Vagina (tissue), 2 donors: ENCODE measurements around the gene TMEM145. TPM values are rescaled to one million over a fixed set of nuclear protein-coding genes. Genes with fewer than 3 reads are reported as not detected.

ENCODE experiments used
- DNase-seq, 2 donors: peaks; one replicate each; pipeline ENCODE4 v3.0.0-alpha.2; 2017; ENCODE audit errors: extremely low spot score in 2 of 2
- H3K27ac ChIP-seq: fragments of 200-600 bp; sonication (generic); one replicate; pipeline ENCODE4 v1.5.1; 2019
- H3K27me3 ChIP-seq: fragments of 200-600 bp; sonication (generic); one replicate; pipeline ENCODE4 v1.5.1; 2019
- H3K36me3 ChIP-seq, 2 donors: fragments of 200-600 bp; sonication (generic); one replicate each; pipeline ENCODE4 v1.5.1; 2017 to 2019
- H3K4me1 ChIP-seq: fragments of 200-600 bp; sonication (generic); one replicate; pipeline ENCODE4 v1.5.1; 2019
- H3K4me3 ChIP-seq, 2 donors: fragments of 200-600 bp; sonication (generic); 1 replicate in 1 of 2; 2 replicates in 1 of 2; pipeline ENCODE4 v1.5.1; 2016 to 2019
- H3K9me3 ChIP-seq: fragments of 200-600 bp; sonication (generic); one replicate; pipeline ENCODE4 v1.5.1; 2019
- POLR2A ChIP-seq, 2 donors: fragments of 450-650 bp; IDR thresholded peaks; one replicate each; pipeline ENCODE4 v1.6.1; 2017; ENCODE audit warnings: antibody characterized with exemption in 2 of 2, mild to moderate bottlenecking in 2 of 2, moderate library complexity in 2 of 2
- POLR2AphosphoS5 ChIP-seq, 2 donors: sonication (generic); formaldehyde crosslinking; IDR thresholded peaks; one replicate each; pipeline ENCODE4 v1.9.0; 2017; ENCODE audit warnings: antibody characterized with exemption in 2 of 2, mild to moderate bottlenecking in 2 of 2, low read depth in 1 of 2; ENCODE audit not compliant: insufficient read depth in 1 of 2
- intact Hi-C: fragments of 100-400 bp; cut with DNase I; formaldehyde crosslinking; loops from one replicate; pipeline ENCODE4 v1.15.1; 2023
- total RNA-seq: library from RNA; depleted of rRNA; stranded (reverse); fragments of >200 nt; gene quantifications from one replicate; pipeline ENCODE4 v1.2.3, GENCODE V29; 2016
- TF ChIP-seq, protein P1 (sequence below), 3 experiments: fragments of 450-650 bp in 2 of 3; fragments of 200-600 bp in 1 of 3; sonication (generic) in 1 of 3; IDR thresholded peaks; one replicate each; pipeline ENCODE4 v1.5.1; 2017 to 2019; ENCODE audit warnings: antibody characterized with exemption in 3 of 3, mild to moderate bottlenecking in 2 of 3, moderate library complexity in 2 of 3

The TMEM145 gene
- total RNA-seq, 1 donor from 2014 or later = not detected

GRCh38 chr19:42271861-42272534, 41.1 kb upstream of the TMEM145 start:
- H3K4me3 ChIP-seq = no peak overlapping the region
- intact Hi-C loops = no loop called here
- no peaks in the 10 kb centered on the region for H3K9me3 ChIP-seq
- no peak for DNase-seq
- no peaks in the 10 kb centered on the region for H3K27me3 ChIP-seq
- H3K4me1 ChIP-seq = peaks cover 71% of the 10 kb centered on the region
- TF ChIP-seq POLR2A (IDR thresholded peaks at IDR 0.05) (no peak), POLR2AphosphoS5 (IDR thresholded peaks at IDR 0.05; ENCODE audit: insufficient read depth in 1 of 2, low read depth in 1 of 2) (no peak)
- TF ChIP-seq, protein P1, sequence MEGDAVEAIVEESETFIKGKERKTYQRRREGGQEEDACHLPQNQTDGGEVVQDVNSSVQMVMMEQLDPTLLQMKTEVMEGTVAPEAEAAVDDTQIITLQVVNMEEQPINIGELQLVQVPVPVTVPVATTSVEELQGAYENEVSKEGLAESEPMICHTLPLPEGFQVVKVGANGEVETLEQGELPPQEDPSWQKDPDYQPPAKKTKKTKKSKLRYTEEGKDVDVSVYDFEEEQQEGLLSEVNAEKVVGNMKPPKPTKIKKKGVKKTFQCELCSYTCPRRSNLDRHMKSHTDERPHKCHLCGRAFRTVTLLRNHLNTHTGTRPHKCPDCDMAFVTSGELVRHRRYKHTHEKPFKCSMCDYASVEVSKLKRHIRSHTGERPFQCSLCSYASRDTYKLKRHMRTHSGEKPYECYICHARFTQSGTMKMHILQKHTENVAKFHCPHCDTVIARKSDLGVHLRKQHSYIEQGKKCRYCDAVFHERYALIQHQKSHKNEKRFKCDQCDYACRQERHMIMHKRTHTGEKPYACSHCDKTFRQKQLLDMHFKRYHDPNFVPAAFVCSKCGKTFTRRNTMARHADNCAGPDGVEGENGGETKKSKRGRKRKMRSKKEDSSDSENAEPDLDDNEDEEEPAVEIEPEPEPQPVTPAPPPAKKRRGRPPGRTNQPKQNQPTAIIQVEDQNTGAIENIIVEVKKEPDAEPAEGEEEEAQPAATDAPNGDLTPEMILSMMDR (IDR thresholded peaks at IDR 0.05) = no peak
- H3K27ac ChIP-seq = peak overlapping the region; percentile 97
- peaks cover 0 to 28% of the 10 kb centered on the region in 2 donors for H3K36me3 ChIP-seq

- Histone ChIP-seq H3K27me3 (no peaks in the 10 kb centered on the region), H3K27ac (no peak overlapping the region), H3K4me3 (no peak overlapping the region), H3K9me3 (no peaks in the 10 kb centered on the region), H3K36me3 (peaks cover 0 to 28% of the 10 kb centered on the region in 2 donors), H3K4me1 (peaks cover 74% of the 10 kb centered on the region)
- intact Hi-C loops = no loop called here
- TF ChIP-seq POLR2A (IDR thresholded peaks at IDR 0.05) = no peak
- TF ChIP-seq POLR2AphosphoS5 (IDR thresholded peaks at IDR 0.05; ENCODE audit: insufficient read depth in 1 of 2, low read depth in 1 of 2) = no peak
- TF ChIP-seq, protein P1 (IDR thresholded peaks at IDR 0.05) = no peak
- DNase-seq = no peak
Observed at GRCh38 chr19:42272535-42272897, 40.6 kb upstream of the TMEM145 start.

DNA sequence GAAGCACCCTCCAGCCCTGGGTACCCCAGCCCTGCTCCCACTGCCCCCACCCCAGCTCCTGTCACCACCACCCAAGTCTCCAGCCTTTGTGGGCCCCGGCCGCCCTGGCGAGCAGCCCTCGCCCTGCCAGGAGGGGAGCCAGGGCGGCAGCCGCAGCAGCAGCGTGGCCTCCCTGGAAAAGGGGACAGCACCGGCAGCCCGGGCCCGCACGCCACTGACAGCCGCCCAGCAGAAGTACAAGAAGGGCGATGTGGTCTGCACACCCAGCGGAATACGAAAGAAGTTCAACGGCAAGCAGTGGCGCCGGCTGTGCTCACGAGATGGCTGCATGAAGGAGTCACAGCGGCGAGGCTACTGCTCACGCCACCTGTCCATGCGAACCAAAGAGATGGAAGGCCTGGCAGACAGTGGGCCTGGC, 40.1 kb upstream of the TMEM145 start:
- peaks cover 74% of the 10 kb centered on the region for H3K4me1 ChIP-seq
- no peaks in the 10 kb centered on the region for H3K27me3 ChIP-seq
- no peaks in the 10 kb centered on the region for H3K9me3 ChIP-seq
- H3K27ac ChIP-seq = no peak overlapping the region
- no peak for TF ChIP-seq POLR2A (IDR thresholded peaks at IDR 0.05)
- TF ChIP-seq, protein P1 (IDR thresholded peaks at IDR 0.05) = no peak
- intact Hi-C loops = no loop called here
- no peak overlapping the region for H3K4me3 ChIP-seq
- H3K36me3 ChIP-seq = peaks cover 0 to 28% of the 10 kb centered on the region in 2 donors
- DNase-seq = no peak

GRCh38 chr19:42273407-42274064, 39.6 kb upstream of the TMEM145 start:
- intact Hi-C loops = no loop called here
- Histone ChIP-seq H3K27me3 (no peaks in the 10 kb centered on the region), H3K4me1 (peaks cover 80% of the 10 kb centered on the region), H3K9me3 (no peaks in the 10 kb centered on the region), H3K4me3 (no peak overlapping the region), H3K36me3 (peaks cover 0 to 28% of the 10 kb centered on the region in 2 donors), H3K27ac (no peak overlapping the region)
- TF ChIP-seq, protein P1 (IDR thresholded peaks at IDR 0.05) = no peak
- TF ChIP-seq POLR2A (IDR thresholded peaks at IDR 0.05) (no peak), POLR2AphosphoS5 (IDR thresholded peaks at IDR 0.05; ENCODE audit: insufficient read depth in 1 of 2, low read depth in 1 of 2) (no peak)
- DNase-seq = no peak

GRCh38 chr19:42274065-42274682, 38.9 kb upstream of the TMEM145 start:
- intact Hi-C loops = no loop called here
- H3K27ac ChIP-seq = no peak overlapping the region
- peaks cover 86% of the 10 kb centered on the region for H3K4me1 ChIP-seq
- DNase-seq = no peak
- TF ChIP-seq POLR2AphosphoS5 (IDR thresholded peaks at IDR 0.05; ENCODE audit: insufficient read depth in 1 of 2, low read depth in 1 of 2) = no peak
- TF ChIP-seq, protein P1 (IDR thresholded peaks at IDR 0.05) = no peak
- no peak for TF ChIP-seq POLR2A (IDR thresholded peaks at IDR 0.05)
- peaks cover 0 to 28% of the 10 kb centered on the region in 2 donors for H3K36me3 ChIP-seq
- no peaks in the 10 kb centered on the region for H3K27me3 ChIP-seq
- H3K4me3 ChIP-seq = no peak overlapping the region
- no peaks in the 10 kb centered on the region for H3K9me3 ChIP-seq
